Panc1 (cell line): ENCODE results near the gene PACC1. TPM values are rescaled to one million over a fixed set of nuclear protein-coding genes. Genes with fewer than 3 reads are reported as not detected.

Experiments used
- ATAC-seq: fragments of 200-7000 bp; cut with Tn5 transposase; 2 replicates; pipeline ENCODE4 v1.9.1; 2020; ENCODE audit warnings: mild to moderate bottlenecking, moderate library complexity
- BruUV-seq: library from RNA; stranded (reverse); fragments of 400-500 nt; replicated peaks from 2 replicates; lab custom pipeline; 2021; lab: Mats Ljungman, UMichigan
- CTCF ChIA-PET: fragments of 300-600 bp; sonication (Branson Sonifier 250); formaldehyde crosslinking; loops from one replicate; lab custom pipeline; 2022; ENCODE audit warnings: antibody characterized with exemption; lab: Charles Lee
- POLR2A ChIA-PET: fragments of 300-600 bp; sonication (Branson Sonifier 250); formaldehyde crosslinking; loops from one replicate; lab custom pipeline; 2022; ENCODE audit warnings: antibody characterized with exemption; lab: Charles Lee
- DNase-seq: peaks from one replicate; pipeline ENCODE4 v3.0.0-alpha.2; 2010; ENCODE audit warnings: low read depth, low spot score
- H3K27ac ChIP-seq: 2 replicates; pipeline ENCODE4 v1.5.1; 2011; ENCODE audit warnings: mild to moderate bottlenecking, low read length, inconsistent platforms
- H3K27me3 ChIP-seq: fragments of 200-500 bp; sonication (Bioruptor generic); 2 replicates; pipeline ENCODE4 v1.6.0; 2014; ENCODE audit warnings: low read length, inconsistent platforms; ENCODE audit not compliant: control insufficient read depth, insufficient read depth
- H3K36me3 ChIP-seq: fragments of 200-500 bp; sonication (Bioruptor generic); 2 replicates; pipeline ENCODE4 v1.5.1; 2014; ENCODE audit warnings: inconsistent platforms, mild to moderate bottlenecking, low read length, moderate library complexity; ENCODE audit not compliant: control insufficient read depth, insufficient read depth
- H3K4me1 ChIP-seq: 2 replicates; pipeline ENCODE4 v1.5.1; 2011; ENCODE audit warnings: inconsistent platforms, mild to moderate bottlenecking, low read length, moderate library complexity; ENCODE audit not compliant: control insufficient read depth, insufficient read depth
- H3K4me3 ChIP-seq, 2 experiments: 2 replicates each; pipeline ENCODE4 v1.5.1; 2011 to 2012; ENCODE audit warnings: low read depth in 2 of 2, low read length in 2 of 2, mild to moderate bottlenecking in 2 of 2, inconsistent platforms in 1 of 2, moderate library complexity in 1 of 2
- H3K9me3 ChIP-seq: fragments of 200-500 bp; sonication (Bioruptor generic); 2 replicates; pipeline ENCODE4 v1.5.1; 2014; ENCODE audit warnings: low read depth, mild to moderate bottlenecking, inconsistent platforms, low read length, moderate library complexity; ENCODE audit not compliant: control insufficient read depth, insufficient read depth
- POLR2AphosphoS5 ChIP-seq: IDR thresholded peaks from 2 replicates; pipeline ENCODE4 v1.6.1; 2012; ENCODE audit warnings: mild to moderate bottlenecking, low read depth, low read length, moderate library complexity
- SIN3A ChIP-seq: IDR thresholded peaks from 2 replicates; pipeline ENCODE4 v1.6.1; 2012; ENCODE audit warnings: low read depth, mild to moderate bottlenecking, low read length, moderate library complexity, borderline replicate concordance; ENCODE audit not compliant: insufficient read depth
- TCF7L2 ChIP-seq: IDR thresholded peaks from 2 replicates; pipeline ENCODE4 v1.6.1; 2011; ENCODE audit warnings: mild to moderate bottlenecking, low read depth, low read length, inconsistent platforms
- in situ Hi-C: cut with HindIII; loops from 2 replicates; pipeline ENCODE4 v1.10.0; 2016; ENCODE audit warnings: low sequenced_read_pairs, low pct_unique_long_range_greater_than_20kb
- intact Hi-C: fragments of 100-400 bp; cut with micrococcal nuclease; formaldehyde crosslinking; loops from one replicate; pipeline ENCODE4 v1.10.0; 2022; ENCODE audit not compliant: unreplicated experiment
- total RNA-seq: library from RNA; stranded (reverse); gene quantifications from one replicate; pipeline ENCODE4 v1.2.1, GENCODE V29; 2021; ENCODE audit not compliant: unreplicated experiment
- TF ChIP-seq, protein P1 (sequence below), 2 experiments: IDR thresholded peaks; 2 replicates each; pipeline ENCODE4 v1.6.1; 2011 to 2012; ENCODE audit warnings: low read depth in 2 of 2, control low read depth in 1 of 2, low read length in 1 of 2, mild to moderate bottlenecking in 1 of 2, moderate library complexity in 1 of 2; ENCODE audit not compliant: insufficient read depth in 1 of 2
- TF ChIP-seq, protein P2 (sequence below): fragments of 450-650 bp; IDR thresholded peaks from 2 replicates; pipeline ENCODE4 v1.5.1; 2017; ENCODE audit warnings: mild to moderate bottlenecking

Gene PACC1
- total RNA-seq, 1 experiment from 2014 or later, result 11.5 TPM

DNA sequence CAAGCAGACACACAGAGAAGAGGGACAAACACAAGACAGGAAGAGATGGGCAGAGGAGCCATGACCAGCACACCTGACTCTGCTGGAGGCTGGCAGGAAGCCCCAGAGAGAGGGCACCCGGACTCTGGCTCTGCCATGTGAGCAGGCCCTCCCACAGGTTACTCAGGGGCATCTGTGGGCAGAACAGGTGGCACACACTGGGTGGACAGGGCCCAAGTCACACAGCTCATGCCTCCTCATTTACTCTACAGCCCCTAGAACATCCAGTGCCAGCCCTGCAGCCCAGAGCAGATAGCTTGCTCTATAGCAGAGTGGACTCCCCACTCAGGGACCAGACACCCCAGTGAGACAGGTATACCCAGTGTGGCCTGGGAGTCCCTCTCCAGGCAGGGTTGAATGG lies 28.7 kb downstream of the PACC1 start:
- Histone ChIP-seq H3K27me3 (no peaks in the 10 kb centered on the region), H3K27ac (no peak overlapping the region), H3K4me1 (no peaks in the 10 kb centered on the region), H3K36me3 (no peaks in the 10 kb centered on the region), H3K4me3 (no peak overlapping the region), H3K9me3 (no peaks in the 10 kb centered on the region)
- ATAC-seq (no peak; the same call in 1 of the 2 replicates), DNase-seq (no peak)
- BruUV-seq, result no TSS peak
- ChIA-PET POLR2A (interaction anchor here (0.6 kb wide), 1 partner anchor 480 kb away, joined by 11 read pairs; no protein-coding TSS in a partner anchor), CTCF (no interaction called here)
- TF ChIP-seq SIN3A, result no peak
- TF ChIP-seq, protein P1, sequence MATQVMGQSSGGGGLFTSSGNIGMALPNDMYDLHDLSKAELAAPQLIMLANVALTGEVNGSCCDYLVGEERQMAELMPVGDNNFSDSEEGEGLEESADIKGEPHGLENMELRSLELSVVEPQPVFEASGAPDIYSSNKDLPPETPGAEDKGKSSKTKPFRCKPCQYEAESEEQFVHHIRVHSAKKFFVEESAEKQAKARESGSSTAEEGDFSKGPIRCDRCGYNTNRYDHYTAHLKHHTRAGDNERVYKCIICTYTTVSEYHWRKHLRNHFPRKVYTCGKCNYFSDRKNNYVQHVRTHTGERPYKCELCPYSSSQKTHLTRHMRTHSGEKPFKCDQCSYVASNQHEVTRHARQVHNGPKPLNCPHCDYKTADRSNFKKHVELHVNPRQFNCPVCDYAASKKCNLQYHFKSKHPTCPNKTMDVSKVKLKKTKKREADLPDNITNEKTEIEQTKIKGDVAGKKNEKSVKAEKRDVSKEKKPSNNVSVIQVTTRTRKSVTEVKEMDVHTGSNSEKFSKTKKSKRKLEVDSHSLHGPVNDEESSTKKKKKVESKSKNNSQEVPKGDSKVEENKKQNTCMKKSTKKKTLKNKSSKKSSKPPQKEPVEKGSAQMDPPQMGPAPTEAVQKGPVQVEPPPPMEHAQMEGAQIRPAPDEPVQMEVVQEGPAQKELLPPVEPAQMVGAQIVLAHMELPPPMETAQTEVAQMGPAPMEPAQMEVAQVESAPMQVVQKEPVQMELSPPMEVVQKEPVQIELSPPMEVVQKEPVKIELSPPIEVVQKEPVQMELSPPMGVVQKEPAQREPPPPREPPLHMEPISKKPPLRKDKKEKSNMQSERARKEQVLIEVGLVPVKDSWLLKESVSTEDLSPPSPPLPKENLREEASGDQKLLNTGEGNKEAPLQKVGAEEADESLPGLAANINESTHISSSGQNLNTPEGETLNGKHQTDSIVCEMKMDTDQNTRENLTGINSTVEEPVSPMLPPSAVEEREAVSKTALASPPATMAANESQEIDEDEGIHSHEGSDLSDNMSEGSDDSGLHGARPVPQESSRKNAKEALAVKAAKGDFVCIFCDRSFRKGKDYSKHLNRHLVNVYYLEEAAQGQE (IDR thresholded peaks at IDR 0.05; ENCODE audit: insufficient read depth in 1 of 2, low read depth in 2 of 2, low read length in 1 of 2), result no peak
- no peak for TF ChIP-seq TCF7L2
- no peak for TF ChIP-seq POLR2AphosphoS5
- TF ChIP-seq, protein P2, sequence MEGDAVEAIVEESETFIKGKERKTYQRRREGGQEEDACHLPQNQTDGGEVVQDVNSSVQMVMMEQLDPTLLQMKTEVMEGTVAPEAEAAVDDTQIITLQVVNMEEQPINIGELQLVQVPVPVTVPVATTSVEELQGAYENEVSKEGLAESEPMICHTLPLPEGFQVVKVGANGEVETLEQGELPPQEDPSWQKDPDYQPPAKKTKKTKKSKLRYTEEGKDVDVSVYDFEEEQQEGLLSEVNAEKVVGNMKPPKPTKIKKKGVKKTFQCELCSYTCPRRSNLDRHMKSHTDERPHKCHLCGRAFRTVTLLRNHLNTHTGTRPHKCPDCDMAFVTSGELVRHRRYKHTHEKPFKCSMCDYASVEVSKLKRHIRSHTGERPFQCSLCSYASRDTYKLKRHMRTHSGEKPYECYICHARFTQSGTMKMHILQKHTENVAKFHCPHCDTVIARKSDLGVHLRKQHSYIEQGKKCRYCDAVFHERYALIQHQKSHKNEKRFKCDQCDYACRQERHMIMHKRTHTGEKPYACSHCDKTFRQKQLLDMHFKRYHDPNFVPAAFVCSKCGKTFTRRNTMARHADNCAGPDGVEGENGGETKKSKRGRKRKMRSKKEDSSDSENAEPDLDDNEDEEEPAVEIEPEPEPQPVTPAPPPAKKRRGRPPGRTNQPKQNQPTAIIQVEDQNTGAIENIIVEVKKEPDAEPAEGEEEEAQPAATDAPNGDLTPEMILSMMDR, result no peak
- in situ Hi-C loops (no loop called here), intact Hi-C loops (loop anchor here (10.0 kb wide), 1 partner anchor 69 kb away; no protein-coding TSS in a partner anchor)

DNA sequence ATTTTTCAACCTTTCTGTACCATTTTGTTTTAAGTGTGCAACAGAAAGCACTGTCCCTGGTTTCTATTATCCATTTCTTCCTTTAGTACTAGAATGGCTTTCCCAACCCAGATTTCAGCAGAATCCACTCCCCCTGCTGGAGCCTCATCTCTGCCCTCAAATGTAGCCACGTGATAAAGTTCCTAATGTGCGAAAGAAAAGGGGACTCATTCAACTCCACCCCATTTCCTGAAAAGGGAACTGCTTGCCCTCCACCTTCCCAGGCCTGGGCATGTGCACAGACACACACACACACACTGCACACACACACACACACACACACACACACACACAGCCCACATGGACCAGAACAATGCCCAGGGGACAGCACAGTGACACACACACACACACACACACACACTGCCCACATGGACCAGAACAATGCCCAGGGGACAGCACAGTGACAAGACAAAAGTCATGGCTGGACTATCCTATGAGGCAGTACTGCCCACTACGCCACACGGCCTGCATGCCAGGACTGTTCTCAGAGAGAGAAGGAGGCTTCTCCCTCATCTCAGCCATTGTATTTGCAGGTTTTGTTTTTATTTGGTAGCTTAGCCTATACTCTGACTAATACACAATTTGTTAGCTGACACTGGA lies 33.2 kb downstream of the PACC1 start:
- Histone ChIP-seq H3K4me3 (no peak overlapping the region), H3K4me1 (no peaks in the 10 kb centered on the region), H3K9me3 (no peaks in the 10 kb centered on the region), H3K27ac (no peak overlapping the region), H3K27me3 (no peaks in the 10 kb centered on the region), H3K36me3 (no peaks in the 10 kb centered on the region)
- ChIA-PET POLR2A (no interaction called here), CTCF (no interaction called here)
- BruUV-seq, result no TSS peak
- no peak for DNase-seq
- TF ChIP-seq POLR2AphosphoS5, result no peak
- no peak for TF ChIP-seq TCF7L2
- TF ChIP-seq, protein P2, result no peak
- TF ChIP-seq SIN3A, result no peak
- TF ChIP-seq, protein P1 (IDR thresholded peaks at IDR 0.05; ENCODE audit: insufficient read depth in 1 of 2, low read depth in 2 of 2, low read length in 1 of 2), result no peak
- in situ Hi-C loops (no loop called here), intact Hi-C loops (loop anchor here (10.0 kb wide), 1 partner anchor 73 kb away; no protein-coding TSS in a partner anchor)
- ATAC-seq, result no peak
